KMS-11 (cell line): ENCODE measurements around the gene MINDY1.

Experiments
- H2AFZ ChIP-seq: fragments of 200-600 bp; sonication (generic); 2 replicates; pipeline ENCODE4 v1.6.1; 2016; ENCODE audit warnings: antibody characterized with exemption, mixed run types, low read depth
- H3K27ac ChIP-seq: fragments of 200-600 bp; sonication (generic); 2 replicates; pipeline ENCODE4 v1.6.1; 2016; ENCODE audit warnings: mild to moderate bottlenecking, mixed run types
- H3K27me3 ChIP-seq: fragments of 200-600 bp; sonication (generic); 2 replicates; pipeline ENCODE4 v1.6.1; 2017; ENCODE audit warnings: mild to moderate bottlenecking, low read depth, mixed run types, moderate library complexity; ENCODE audit not compliant: insufficient read depth
- H3K36me3 ChIP-seq: fragments of 200-600 bp; sonication (generic); 2 replicates; pipeline ENCODE4 v1.6.1; 2017; ENCODE audit warnings: mild to moderate bottlenecking, mixed run types; ENCODE audit not compliant: insufficient read depth
- H3K4me1 ChIP-seq: fragments of 200-600 bp; sonication (generic); 2 replicates; pipeline ENCODE4 v1.6.1; 2016; ENCODE audit warnings: mild to moderate bottlenecking, low read depth, mixed run types; ENCODE audit not compliant: poor library complexity, severe bottlenecking
- H3K4me2 ChIP-seq: fragments of 200-600 bp; sonication (generic); 2 replicates; pipeline ENCODE4 v1.7.0; 2016; ENCODE audit warnings: mild to moderate bottlenecking, mixed run types
- H3K4me3 ChIP-seq: fragments of 200-600 bp; sonication (generic); IDR thresholded peaks from 2 replicates; pipeline ENCODE4 v1.6.1; 2017; ENCODE audit warnings: low read depth, low read length, mixed read lengths; ENCODE audit not compliant: insufficient read depth
- H3K79me2 ChIP-seq: fragments of 200-600 bp; sonication (generic); 2 replicates; pipeline ENCODE4 v1.6.1; 2016; ENCODE audit warnings: low read depth, mixed run types; ENCODE audit not compliant: insufficient read depth
- H3K9ac ChIP-seq: fragments of 200-600 bp; sonication (generic); 2 replicates; pipeline ENCODE4 v1.6.1; 2016; ENCODE audit warnings: mild to moderate bottlenecking, mixed run types
- H4K20me1 ChIP-seq: fragments of 200-600 bp; sonication (generic); 2 replicates; pipeline ENCODE4 v1.6.1; 2016; ENCODE audit warnings: mild to moderate bottlenecking, mixed run types; ENCODE audit not compliant: insufficient read depth
- CTCF ChIP-seq: fragments of 200-600 bp; sonication (generic); conservative IDR thresholded peaks from 2 replicates; pipeline ENCODE4 v1.6.1; 2017; ENCODE audit warnings: low read depth, mild to moderate bottlenecking, antibody characterized with exemption, low read length, moderate library complexity, mixed read lengths

The MINDY1 gene

GRCh38 chr1:150999926-151000325, 6.8 kb downstream of the MINDY1 start:
- Histone ChIP-seq H2AFZ (no peak overlapping the region), H3K4me3 (no peak overlapping the region), H3K79me2 (no peaks in the 10 kb centered on the region), H3K36me3 (no peaks in the 10 kb centered on the region), H3K9ac (no peak overlapping the region), H3K27me3 (no peaks in the 10 kb centered on the region; the same call in 1 of the 2 replicates), H3K27ac (no peak overlapping the region), H3K4me2 (no peak overlapping the region), H3K4me1 (peaks cover 36% of the 10 kb centered on the region), H4K20me1 (no peaks in the 10 kb centered on the region)
- no peak for TF ChIP-seq CTCF

DNA sequence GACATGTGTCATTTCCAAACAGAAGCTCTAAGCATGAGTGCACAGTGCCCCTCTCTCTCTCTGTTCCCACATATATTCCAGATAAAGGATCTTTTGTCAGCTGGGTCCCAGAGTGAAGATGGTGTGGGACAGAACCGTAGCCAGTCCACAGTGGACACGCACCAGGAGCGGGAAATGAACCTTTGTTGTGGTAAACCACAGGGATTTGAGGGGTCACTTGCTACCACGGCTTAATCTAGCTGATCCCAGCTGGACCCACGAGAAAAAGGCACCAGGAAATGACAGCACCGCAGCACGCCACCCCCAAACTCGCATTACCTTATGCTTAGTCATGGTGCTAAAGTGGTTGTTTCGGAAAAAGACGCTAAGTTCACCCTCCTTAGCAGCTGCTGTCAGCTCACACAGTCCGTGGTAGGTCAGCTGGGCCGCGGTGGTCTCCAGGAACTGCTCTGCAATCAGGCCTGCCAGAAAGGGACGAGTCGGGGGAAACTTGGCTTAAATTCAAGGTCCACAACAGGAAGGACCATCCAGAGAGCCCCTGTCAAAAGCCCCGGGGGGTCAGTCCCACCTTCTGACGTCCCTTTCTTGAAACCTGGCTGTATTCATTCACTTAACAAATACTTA, 7.5 kb downstream of the MINDY1 start:
- Histone ChIP-seq H3K27ac (no peak overlapping the region), H4K20me1 (no peaks in the 10 kb centered on the region), H3K36me3 (no peaks in the 10 kb centered on the region), H3K4me1 (peaks cover 34% of the 10 kb centered on the region), H2AFZ (no peak overlapping the region), H3K27me3 (no peaks in the 10 kb centered on the region; the same call in 1 of the 2 replicates), H3K4me3 (no peak overlapping the region), H3K4me2 (no peak overlapping the region), H3K79me2 (no peaks in the 10 kb centered on the region), H3K9ac (no peak overlapping the region)
- no peak for TF ChIP-seq CTCF

DNA sequence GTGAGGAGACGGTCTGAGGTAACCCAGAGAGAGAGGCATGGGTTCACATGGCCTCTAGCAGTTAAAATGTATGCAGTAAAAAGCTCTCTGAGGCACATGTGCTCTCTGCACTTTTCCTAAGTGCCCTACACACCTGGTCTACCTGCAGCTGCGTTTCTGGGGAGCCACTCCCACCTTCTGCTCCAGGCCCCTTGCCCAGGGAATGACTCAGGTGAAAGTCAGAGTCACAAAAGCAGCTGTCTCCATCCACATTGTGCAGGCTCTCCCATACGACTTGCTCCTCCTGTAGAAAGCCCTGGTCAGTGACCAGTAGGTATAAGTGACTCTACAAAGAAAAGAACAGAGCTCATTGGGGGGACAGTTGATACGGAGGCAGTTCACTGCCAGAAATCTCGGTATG, 8.8 kb downstream of the MINDY1 start:
- no peak overlapping the region for H3K9ac ChIP-seq
- H3K4me2 ChIP-seq: no peak overlapping the region
- H3K4me1 ChIP-seq: peaks cover 23% of the 10 kb centered on the region
- no peak overlapping the region for H3K4me3 ChIP-seq
- H3K27ac ChIP-seq: no peak overlapping the region; the same call in 1 of the 2 replicates
- no peaks in the 10 kb centered on the region for H3K79me2 ChIP-seq
- H4K20me1 ChIP-seq: no peaks in the 10 kb centered on the region
- peak overlapping the region; percentile 23; the same call in 1 of the 2 replicates for H2AFZ ChIP-seq
- H3K36me3 ChIP-seq: no peaks in the 10 kb centered on the region
- TF ChIP-seq CTCF: no peak
- H3K27me3 ChIP-seq: no peaks in the 10 kb centered on the region; the same call in 1 of the 2 replicates

- H3K9ac ChIP-seq: no peak overlapping the region
- no peaks in the 10 kb centered on the region for H3K36me3 ChIP-seq
- H3K4me1 ChIP-seq: peaks cover 23% of the 10 kb centered on the region
- no peak overlapping the region for H3K4me3 ChIP-seq
- no peak for TF ChIP-seq CTCF
- H2AFZ ChIP-seq: peak overlapping the region; percentile 23; the same call in 1 of the 2 replicates
- H3K4me2 ChIP-seq: no peak overlapping the region
- H3K79me2 ChIP-seq: no peaks in the 10 kb centered on the region
- H3K27ac ChIP-seq: no peak overlapping the region; the same call in 1 of the 2 replicates
- H3K27me3 ChIP-seq: no peaks in the 10 kb centered on the region; the same call in 1 of the 2 replicates
- no peaks in the 10 kb centered on the region for H4K20me1 ChIP-seq
Measured at GRCh38 chr1:150997126-150997872, 9.4 kb downstream of the MINDY1 start.
